GM23248 (cell line): ENCODE measurements around the gene TTC28.

Experiments used
- EZH2 ChIP-seq: fragments of 200-600 bp; sonication (generic); IDR thresholded peaks from 2 replicates; pipeline ENCODE4 v1.6.1; 2018; ENCODE audit warnings: antibody characterized with exemption, mild to moderate bottlenecking; ENCODE audit not compliant: insufficient read depth, poor library complexity, severe bottlenecking
- EZH2phosphoT487 ChIP-seq: fragments of 200-600 bp; sonication (generic); IDR thresholded peaks from 2 replicates; pipeline ENCODE4 v1.6.1; 2018; ENCODE audit warnings: antibody characterized with exemption, moderate library complexity, mild to moderate bottlenecking, low read depth; ENCODE audit not compliant: insufficient read depth

DNA sequence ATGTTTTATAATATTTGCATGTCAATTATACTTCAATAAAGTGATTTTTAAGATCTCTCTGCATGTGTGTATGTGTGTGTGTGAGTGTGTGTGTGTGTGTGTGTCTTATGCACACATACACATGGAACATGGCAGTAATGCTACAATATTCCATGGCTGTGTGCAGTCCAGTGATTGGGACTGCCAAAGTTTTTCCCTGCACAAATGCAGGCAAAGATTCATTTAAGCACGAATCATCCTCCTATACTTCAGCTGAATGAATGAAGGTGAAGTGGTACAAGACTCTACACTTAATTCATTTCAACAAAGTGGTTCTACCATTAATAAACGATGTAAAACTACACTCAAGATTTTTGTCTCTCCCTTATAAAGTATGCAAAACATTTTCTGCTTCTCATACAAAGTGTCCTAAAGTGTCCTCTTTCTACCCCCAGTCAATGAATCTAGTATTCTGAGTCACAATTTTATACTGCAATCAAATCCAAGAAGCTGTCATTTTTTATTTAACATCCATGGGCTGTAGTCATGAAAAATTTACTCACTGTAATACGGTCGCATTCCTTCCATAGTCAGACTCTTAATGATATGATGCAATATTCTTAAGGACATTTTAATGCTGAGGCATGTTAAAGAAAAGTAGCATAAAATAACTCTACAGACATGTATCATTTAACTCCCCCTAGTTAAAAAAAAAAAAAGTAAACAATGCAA, 132.4 kb downstream of the TTC28 start:
- TF ChIP-seq EZH2 (no peak), EZH2phosphoT487 (no peak)
